Right lobe of liver (tissue), 6 donors: ENCODE results near the gene STAC. TPM values are rescaled to one million over a fixed set of nuclear protein-coding genes. Genes with fewer than 3 reads are reported as not detected.

Experiments used
- ATAC-seq, 4 donors: fragments of 200-7000 bp; cut with Tn5 transposase; one replicate each; pipeline ENCODE4 v1.9.1; 2020; ENCODE audit warnings: mild to moderate bottlenecking in 4 of 4, moderate library complexity in 4 of 4
- DNase-seq, 3 donors: peaks; one replicate each; pipeline ENCODE4 v3.0.0-alpha.2; 2020
- H3K27ac ChIP-seq, 3 donors: fragments of 200-600 bp; one replicate each; pipeline ENCODE4 v1.8.0; 2022
- H3K27me3 ChIP-seq, 2 donors: fragments of 200-600 bp; one replicate each; pipeline ENCODE4 v1.8.0; 2022
- H3K36me3 ChIP-seq, 4 donors: fragments of 200-600 bp; sonication (generic) in 1 of 4; one replicate each; pipeline versions ENCODE4 v1.5.1 to v1.8.0; 2017 to 2022; ENCODE audit warnings: control low read depth in 1 of 4
- H3K4me1 ChIP-seq, 4 donors: fragments of 200-600 bp; sonication (generic) in 1 of 4; one replicate each; pipeline versions ENCODE4 v1.5.1 to v1.8.0; 2017 to 2022; ENCODE audit warnings: control low read depth in 1 of 4
- H3K4me3 ChIP-seq, 3 donors: fragments of 200-600 bp; one replicate each; pipeline ENCODE4 v1.8.0; 2022
- H3K9me3 ChIP-seq, 4 donors: fragments of 200-600 bp; sonication (generic) in 1 of 4; one replicate each; pipeline versions ENCODE4 v1.5.1 to v1.8.0; 2017 to 2022; ENCODE audit warnings: control low read depth in 1 of 4
- CTCF ChIP-seq, 4 donors: fragments of 200-600 bp in 3 of 4; fragments of 450-650 bp in 1 of 4; IDR thresholded peaks; one replicate each; pipeline versions ENCODE4 v1.5.1 to v1.8.0; 2016 to 2022; ENCODE audit warnings: antibody characterized with exemption in 4 of 4, mild to moderate bottlenecking in 2 of 4
- POLR2A ChIP-seq: fragments of 450-650 bp; IDR thresholded peaks from one replicate; pipeline ENCODE4 v1.6.1; 2017; ENCODE audit warnings: antibody characterized with exemption, mild to moderate bottlenecking
- WGBS: methylation state at CpG from one replicate; pipeline ENCODE4 v1.1.6; 2018; ENCODE audit warnings: low coverage, low lambda C conversion rate; ENCODE audit not compliant: insufficient coverage; ENCODE audit errors: missing lambda C conversion rate; 5-methylcytosine and 5-hydroxymethylcytosine counted together
- intact Hi-C, 2 donors: fragments of 100-400 bp; cut with DNase I; formaldehyde crosslinking; loops; one replicate each; pipeline versions ENCODE4 v1.11.2 to v1.14.1; 2022
- total RNA-seq, 6 experiments: library from RNA; depleted of rRNA in 2 of 6; stranded (reverse); fragments of >200 nt in 2 of 6; fragmentation: NEBNext Ultra II Directional in 3 of 6; extraction: Animal tissue kit (Norgen Biotek cat#: 25700) in 3 of 6; gene quantifications; one replicate each; pipeline versions ENCODE4 v1.1.0 to v1.2.4, GENCODE V29; 2016 to 2023
- donor health status: DM: no; HTN: yes; CAD: no.
- donor health status: DM: no; HTN: no; CAD: no.
- donor health status: DM: no; HTN: no; CAD: no.
- donor health status: DM: no; HTN: yes; CAD: no.
- donor health status: DM: no; HTN: yes; CAD: no.

Gene STAC
- total RNA-seq, 6 experiments from 2014 or later: 0.19 to 1.2 (median 0.70) TPM

DNA sequence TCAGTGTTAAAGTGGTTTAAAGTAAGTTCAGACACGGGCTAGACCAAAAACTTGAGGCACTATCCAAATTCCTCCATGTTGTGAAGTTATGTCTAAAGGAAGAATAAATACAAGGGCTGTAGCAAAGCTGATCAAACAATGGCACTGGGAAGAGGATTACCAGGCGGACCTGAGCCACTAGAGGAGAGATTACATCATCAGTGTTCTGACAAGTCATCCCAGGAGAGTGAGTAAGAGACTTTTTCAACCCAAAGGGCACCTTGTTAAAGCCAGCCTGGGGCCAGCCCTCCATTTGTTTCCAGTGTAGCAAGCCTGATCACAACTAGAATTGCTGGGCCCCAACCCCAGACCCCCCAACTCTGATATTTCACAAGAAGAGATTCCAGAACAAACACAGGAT lies 217.1 kb downstream of the STAC start:
- Histone ChIP-seq H3K27me3 (no peaks in the 10 kb centered on the region), H3K27ac (no peak overlapping the region), H3K4me3 (no peak overlapping the region), H3K9me3 (no peaks in the 10 kb centered on the region), H3K4me1 (no peaks in the 10 kb centered on the region), H3K36me3 (no peaks in the 10 kb centered on the region)
- 51% methylated on average over 2 of the region's 2 CpGs for WGBS
- intact Hi-C loops: no loop called here
- DNase-seq (no peak), ATAC-seq (no peak)
- no peak for TF ChIP-seq POLR2A
- TF ChIP-seq CTCF (IDR thresholded peaks at IDR 0.05): no peak
